ENCODE data around the gene P2RY6.

DNA sequence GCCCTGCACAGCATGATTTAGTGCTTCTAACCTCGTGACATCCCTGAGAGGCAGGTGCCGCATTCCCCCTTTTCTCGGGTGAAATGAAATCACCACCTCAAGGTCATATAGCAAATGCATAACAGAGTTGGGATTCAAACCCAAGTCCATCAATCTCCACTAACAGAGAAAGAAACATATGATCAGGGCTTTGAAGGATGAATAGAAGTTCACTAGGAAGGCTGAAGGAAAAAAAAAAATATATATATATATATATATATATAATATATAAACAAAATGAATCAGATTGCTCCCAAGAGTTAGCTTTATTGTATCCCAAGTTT is 23.8 kb downstream of the P2RY6 start:
- TF ChIP-seq, protein P1, sequence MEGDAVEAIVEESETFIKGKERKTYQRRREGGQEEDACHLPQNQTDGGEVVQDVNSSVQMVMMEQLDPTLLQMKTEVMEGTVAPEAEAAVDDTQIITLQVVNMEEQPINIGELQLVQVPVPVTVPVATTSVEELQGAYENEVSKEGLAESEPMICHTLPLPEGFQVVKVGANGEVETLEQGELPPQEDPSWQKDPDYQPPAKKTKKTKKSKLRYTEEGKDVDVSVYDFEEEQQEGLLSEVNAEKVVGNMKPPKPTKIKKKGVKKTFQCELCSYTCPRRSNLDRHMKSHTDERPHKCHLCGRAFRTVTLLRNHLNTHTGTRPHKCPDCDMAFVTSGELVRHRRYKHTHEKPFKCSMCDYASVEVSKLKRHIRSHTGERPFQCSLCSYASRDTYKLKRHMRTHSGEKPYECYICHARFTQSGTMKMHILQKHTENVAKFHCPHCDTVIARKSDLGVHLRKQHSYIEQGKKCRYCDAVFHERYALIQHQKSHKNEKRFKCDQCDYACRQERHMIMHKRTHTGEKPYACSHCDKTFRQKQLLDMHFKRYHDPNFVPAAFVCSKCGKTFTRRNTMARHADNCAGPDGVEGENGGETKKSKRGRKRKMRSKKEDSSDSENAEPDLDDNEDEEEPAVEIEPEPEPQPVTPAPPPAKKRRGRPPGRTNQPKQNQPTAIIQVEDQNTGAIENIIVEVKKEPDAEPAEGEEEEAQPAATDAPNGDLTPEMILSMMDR (IDR thresholded peaks at IDR 0.05) = no peak
- TF ChIP-seq EP300 (IDR thresholded peaks at IDR 0.05) (no peak), POLR2AphosphoS5 (IDR thresholded peaks at IDR 0.05) (no peak)
